NT2/D1 (cell line): ENCODE results near the gene KLHL17.

Experiments used
- DNase-seq: peaks from one replicate; pipeline ENCODE4 v3.0.0-alpha.2; 2011; ENCODE audit warnings: low read depth, low spot score
- H3K27me3 ChIP-seq: 2 replicates; pipeline ENCODE4 v1.6.0; 2011; ENCODE audit warnings: mild to moderate bottlenecking; ENCODE audit not compliant: insufficient read length, insufficient read depth
- H3K36me3 ChIP-seq: 2 replicates; pipeline ENCODE4 v1.6.1; 2011; ENCODE audit warnings: mild to moderate bottlenecking, low read length, mixed read lengths; ENCODE audit not compliant: insufficient read depth, insufficient read length
- H3K4me1 ChIP-seq: 2 replicates; pipeline ENCODE4 v1.5.1; 2011; ENCODE audit not compliant: insufficient read depth, insufficient read length
- H3K4me3 ChIP-seq: 2 replicates; pipeline ENCODE4 v1.5.1; 2011; ENCODE audit warnings: low read depth; ENCODE audit not compliant: insufficient read length
- H3K9ac ChIP-seq: 2 replicates; pipeline ENCODE4 v1.6.0; 2011; ENCODE audit warnings: low read depth; ENCODE audit not compliant: insufficient read length
- H3K9me3 ChIP-seq: 2 replicates; pipeline ENCODE4 v1.5.1; 2011; ENCODE audit warnings: mild to moderate bottlenecking, low read length; ENCODE audit not compliant: insufficient read depth
- SUZ12 ChIP-seq: IDR thresholded peaks from 2 replicates; pipeline ENCODE4 v1.6.1; 2011; ENCODE audit not compliant: insufficient read length, insufficient read depth; ENCODE audit errors: extremely low read depth
- YY1 ChIP-seq: IDR thresholded peaks from 2 replicates; pipeline ENCODE4 v1.6.1; 2011; ENCODE audit not compliant: insufficient read length, insufficient read depth
- ZNF274 ChIP-seq: IDR thresholded peaks from 2 replicates; pipeline ENCODE4 v1.6.1; 2011; ENCODE audit warnings: mild to moderate bottlenecking, low read depth, low read length

Gene KLHL17

DNA sequence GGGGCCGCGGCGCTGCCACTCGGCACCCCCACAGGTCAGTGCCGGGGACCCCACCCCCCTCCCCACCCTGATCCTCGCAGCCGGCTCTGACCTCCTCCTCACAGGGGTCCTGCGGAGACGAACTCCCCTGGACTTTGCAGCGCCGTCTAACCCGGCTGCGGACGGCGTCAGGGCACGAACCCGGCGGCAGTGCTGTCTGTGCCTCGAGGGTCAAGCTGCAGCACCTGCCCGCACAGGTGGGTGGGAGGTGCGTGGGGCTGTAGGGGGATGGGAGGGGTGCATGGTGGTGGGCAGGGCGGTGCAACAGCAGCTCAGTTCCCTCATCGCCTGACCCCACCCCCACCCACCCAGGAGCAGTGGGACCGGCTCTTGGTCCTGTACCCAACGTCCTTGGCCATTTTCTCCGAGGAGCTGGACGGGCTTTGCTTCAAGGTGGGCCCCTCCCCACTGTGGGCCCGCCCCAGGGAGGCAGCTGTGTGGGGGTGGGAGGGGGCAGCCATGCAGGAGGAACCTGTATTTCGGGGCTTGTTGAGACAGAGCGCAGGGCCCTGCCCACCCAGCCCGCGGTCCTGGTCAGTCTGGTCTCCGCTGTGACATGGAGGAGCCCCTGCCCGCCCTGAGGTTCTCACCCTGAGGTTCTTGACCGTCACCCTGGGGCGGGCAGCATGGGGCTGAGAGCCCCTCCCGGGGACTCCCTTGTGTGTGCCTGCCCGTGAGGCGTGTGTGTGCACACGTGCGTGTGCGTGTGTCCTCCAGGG is 10.8 kb downstream of the KLHL17 start:
- DNase-seq = no peak
- H3K4me1 ChIP-seq = peaks cover 8% of the 10 kb centered on the region
- TF ChIP-seq SUZ12 (no peak), ZNF274 (no peak), YY1 (no peak)
- H3K4me3 ChIP-seq = no peak overlapping the region
- H3K9me3 ChIP-seq = no peaks in the 10 kb centered on the region
- H3K27me3 ChIP-seq = peaks cover 18% of the 10 kb centered on the region
- H3K36me3 ChIP-seq = no peaks in the 10 kb centered on the region
- no peak overlapping the region for H3K9ac ChIP-seq

DNA sequence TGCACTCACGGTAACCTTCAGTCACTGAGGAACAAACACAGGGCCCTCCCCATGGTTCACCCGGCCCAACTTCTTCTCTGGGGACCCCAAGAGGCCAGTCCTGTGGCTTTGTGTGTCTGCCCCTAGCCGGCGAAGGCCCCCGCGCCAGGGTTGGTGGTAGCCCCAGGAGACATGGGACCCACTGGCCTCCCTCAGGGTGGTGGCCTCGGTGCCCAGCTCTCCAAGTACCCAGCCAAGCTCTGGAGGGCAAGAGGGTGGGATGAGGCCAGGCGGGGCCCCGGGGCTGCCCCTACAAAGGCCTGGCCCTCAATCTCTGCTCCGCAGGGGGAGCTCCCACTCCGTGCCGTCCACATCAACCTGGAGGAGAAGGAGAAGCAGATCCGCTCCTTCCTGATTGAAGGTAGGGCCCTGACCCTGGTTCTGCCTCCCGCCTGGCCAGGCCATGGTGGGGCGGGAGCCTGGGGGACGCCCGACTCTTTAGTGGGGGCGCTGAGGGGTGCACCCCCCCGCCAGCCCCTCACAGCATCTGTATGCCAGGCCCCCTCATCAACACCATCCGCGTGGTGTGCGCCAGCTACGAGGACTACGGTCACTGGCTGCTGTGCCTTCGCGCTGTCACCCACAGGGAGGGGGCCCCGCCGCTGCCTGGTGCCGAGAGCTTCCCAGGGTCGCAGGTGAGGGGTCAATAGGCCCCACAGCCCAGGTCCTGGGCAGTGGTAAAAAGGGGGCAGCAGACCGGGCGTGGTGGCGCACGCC is 11.5 kb downstream of the KLHL17 start:
- no peaks in the 10 kb centered on the region for H3K9me3 ChIP-seq
- no peaks in the 10 kb centered on the region for H3K36me3 ChIP-seq
- H3K4me3 ChIP-seq = no peak overlapping the region
- no peak overlapping the region for H3K9ac ChIP-seq
- H3K4me1 ChIP-seq = peaks cover 10% of the 10 kb centered on the region
- H3K27me3 ChIP-seq = peaks cover 18% of the 10 kb centered on the region
- no peak for DNase-seq
- TF ChIP-seq SUZ12 = no peak
- TF ChIP-seq YY1 = no peak
- TF ChIP-seq ZNF274 = no peak

DNA sequence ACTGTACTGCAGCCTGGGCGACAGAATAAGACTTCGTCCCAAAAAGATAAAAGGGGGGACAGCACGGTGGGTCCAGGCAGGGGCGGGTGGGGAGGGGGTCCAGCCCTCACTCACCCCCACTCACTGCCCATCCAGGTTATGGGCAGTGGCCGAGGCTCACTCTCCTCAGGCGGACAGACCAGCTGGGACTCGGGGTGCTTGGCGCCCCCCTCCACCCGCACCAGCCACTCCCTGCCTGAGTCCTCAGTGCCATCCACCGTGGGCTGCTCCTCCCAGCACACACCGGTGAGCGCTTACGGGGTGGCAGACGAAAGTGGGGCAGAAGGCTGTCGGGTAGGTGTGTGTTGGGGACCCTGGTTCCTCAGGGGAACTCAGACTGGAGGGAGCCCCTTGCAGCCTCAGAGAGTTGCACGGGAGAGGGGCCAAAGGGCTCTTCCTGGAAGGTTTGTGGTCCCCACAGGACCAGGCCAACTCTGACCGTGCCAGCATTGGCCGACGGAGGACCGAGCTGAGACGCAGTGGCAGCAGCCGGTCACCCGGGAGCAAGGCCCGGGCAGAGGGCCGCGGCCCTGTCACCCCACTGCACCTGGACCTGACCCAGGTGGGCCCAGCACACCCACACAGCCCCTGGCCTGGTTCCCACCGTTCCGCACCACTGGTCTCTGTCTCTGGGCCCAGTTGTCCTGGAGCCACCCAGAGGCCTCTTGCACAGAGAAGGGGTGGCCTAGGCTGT is 12.5 kb downstream of the KLHL17 start:
- Histone ChIP-seq H3K9ac (no peak overlapping the region), H3K4me1 (peaks cover 6% of the 10 kb centered on the region), H3K9me3 (no peaks in the 10 kb centered on the region), H3K36me3 (no peaks in the 10 kb centered on the region), H3K4me3 (no peak overlapping the region), H3K27me3 (peaks cover 13% of the 10 kb centered on the region)
- no peak for DNase-seq
- no peak for TF ChIP-seq SUZ12
- TF ChIP-seq YY1 = no peak
- TF ChIP-seq ZNF274 = no peak

DNA sequence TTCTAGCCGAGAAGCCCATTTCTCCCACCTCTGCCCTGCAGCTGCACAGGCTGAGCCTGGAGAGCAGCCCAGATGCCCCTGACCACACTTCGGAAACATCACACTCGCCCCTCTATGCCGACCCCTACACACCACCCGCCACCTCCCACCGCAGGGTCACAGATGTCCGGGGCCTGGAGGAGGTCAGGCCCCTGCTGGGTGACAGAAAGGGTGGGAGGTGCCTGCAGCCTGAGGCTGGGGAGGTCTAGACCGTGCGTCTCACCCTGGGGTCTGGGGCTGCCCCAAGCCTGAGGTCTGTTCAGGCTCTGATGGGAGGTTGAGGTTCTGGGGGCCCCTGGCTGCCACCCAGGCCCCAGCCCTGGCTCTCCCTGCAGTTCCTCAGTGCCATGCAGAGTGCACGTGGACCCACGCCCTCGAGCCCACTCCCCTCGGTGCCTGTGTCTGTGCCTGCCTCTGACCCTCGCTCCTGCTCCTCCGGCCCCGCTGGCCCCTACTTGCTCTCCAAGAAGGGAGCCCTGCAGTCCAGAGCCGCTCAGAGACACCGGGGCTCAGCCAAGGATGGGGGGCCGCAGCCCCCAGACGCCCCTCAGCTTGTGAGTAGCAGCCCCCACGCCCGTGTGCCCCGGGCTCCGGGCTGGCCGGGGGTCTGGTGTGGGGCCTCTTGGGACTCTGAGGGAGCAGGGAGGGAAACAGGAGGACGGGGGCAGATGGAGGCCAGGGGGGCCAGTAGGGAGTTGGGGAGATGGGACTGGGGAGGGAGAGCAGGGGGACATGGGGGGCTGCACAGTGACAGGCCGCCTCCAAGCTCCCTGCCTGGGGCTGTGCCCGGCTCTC is 13.3 kb downstream of the KLHL17 start:
- Histone ChIP-seq H3K4me1 (peaks cover 6% of the 10 kb centered on the region), H3K36me3 (no peaks in the 10 kb centered on the region), H3K27me3 (peaks cover 9% of the 10 kb centered on the region), H3K9me3 (no peaks in the 10 kb centered on the region), H3K4me3 (no peak overlapping the region), H3K9ac (no peak overlapping the region)
- no peak for TF ChIP-seq SUZ12
- TF ChIP-seq YY1 = no peak
- TF ChIP-seq ZNF274 = no peak
- DNase-seq = no peak

DNA sequence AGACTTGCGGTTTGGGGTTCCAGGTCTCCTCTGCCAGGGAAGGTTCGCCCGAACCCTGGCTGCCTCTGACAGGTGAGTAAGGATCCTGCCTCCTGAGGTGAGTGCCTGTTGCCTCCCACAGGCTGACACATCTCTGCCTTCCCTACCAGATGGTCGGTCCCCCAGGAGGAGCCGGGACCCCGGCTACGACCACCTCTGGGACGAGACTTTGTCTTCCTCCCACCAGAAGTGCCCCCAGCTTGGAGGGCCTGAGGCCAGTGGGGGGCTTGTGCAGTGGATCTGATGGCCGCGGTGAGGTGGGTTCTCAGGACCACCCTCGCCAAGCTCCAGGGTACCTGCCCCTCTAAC is 13.9 kb downstream of the KLHL17 start:
- peaks cover 4% of the 10 kb centered on the region for H3K27me3 ChIP-seq
- no peak for TF ChIP-seq YY1
- TF ChIP-seq ZNF274 = no peak
- no peak for TF ChIP-seq SUZ12

DNA sequence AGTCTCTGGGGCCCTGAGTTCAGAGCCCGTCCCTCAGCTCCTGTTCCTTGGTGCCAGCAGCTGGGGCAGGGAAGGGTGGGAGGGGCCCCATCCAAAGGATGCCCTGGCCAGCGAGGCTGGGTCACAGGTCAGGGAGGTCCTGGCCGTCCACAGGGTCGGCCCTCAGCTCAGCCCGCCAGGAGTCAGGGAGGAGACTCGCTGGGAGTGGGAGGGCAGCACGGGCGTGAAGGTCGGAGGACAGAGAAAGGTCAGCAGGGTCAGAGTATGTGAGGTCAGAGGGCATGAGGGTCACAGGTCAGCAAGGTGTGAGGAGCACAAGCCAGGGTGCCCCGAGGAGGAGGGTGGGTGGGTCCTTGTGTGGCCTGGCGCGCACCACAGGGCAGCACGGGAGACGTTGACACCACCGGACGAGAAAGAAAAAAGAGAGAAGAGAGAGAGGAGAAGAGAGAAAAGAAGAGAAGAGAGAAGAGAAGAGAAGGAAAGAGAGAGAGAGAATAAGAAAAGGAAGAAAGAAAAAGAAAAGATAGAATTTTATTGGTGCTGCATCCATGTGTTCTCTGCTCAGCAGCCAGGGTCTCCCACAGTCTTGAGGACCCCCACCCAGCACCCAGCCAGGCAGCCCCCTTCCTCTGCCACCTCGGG is 14.4 kb downstream of the KLHL17 start:
- no peak for TF ChIP-seq YY1
- TF ChIP-seq SUZ12 = no peak
- no peak for TF ChIP-seq ZNF274
- Histone ChIP-seq H3K36me3 (no peaks in the 10 kb centered on the region), H3K4me1 (peaks cover 6% of the 10 kb centered on the region), H3K27me3 (no peaks in the 10 kb centered on the region), H3K4me3 (no peak overlapping the region), H3K9me3 (no peaks in the 10 kb centered on the region), H3K9ac (no peak overlapping the region)
- no peak for DNase-seq

More for the DNA sequence above, 13.9 kb downstream of the KLHL17 start:
- H3K9me3 ChIP-seq = no peaks in the 10 kb centered on the region
- DNase-seq = no peak
- peaks cover 6% of the 10 kb centered on the region for H3K4me1 ChIP-seq
- no peak overlapping the region for H3K4me3 ChIP-seq
- no peak overlapping the region for H3K9ac ChIP-seq
- no peaks in the 10 kb centered on the region for H3K36me3 ChIP-seq
